ENCODE results near the gene TCF4. TPM values are rescaled to one million over a fixed set of nuclear protein-coding genes. Genes with fewer than 3 reads are reported as not detected.

TCF4 gene
- total and polyA plus RNA-seq, 2 of the 13 experiments (the other 11 are each of a cell fraction or from before 2014, with no cell fraction given), result not detected

DNA sequence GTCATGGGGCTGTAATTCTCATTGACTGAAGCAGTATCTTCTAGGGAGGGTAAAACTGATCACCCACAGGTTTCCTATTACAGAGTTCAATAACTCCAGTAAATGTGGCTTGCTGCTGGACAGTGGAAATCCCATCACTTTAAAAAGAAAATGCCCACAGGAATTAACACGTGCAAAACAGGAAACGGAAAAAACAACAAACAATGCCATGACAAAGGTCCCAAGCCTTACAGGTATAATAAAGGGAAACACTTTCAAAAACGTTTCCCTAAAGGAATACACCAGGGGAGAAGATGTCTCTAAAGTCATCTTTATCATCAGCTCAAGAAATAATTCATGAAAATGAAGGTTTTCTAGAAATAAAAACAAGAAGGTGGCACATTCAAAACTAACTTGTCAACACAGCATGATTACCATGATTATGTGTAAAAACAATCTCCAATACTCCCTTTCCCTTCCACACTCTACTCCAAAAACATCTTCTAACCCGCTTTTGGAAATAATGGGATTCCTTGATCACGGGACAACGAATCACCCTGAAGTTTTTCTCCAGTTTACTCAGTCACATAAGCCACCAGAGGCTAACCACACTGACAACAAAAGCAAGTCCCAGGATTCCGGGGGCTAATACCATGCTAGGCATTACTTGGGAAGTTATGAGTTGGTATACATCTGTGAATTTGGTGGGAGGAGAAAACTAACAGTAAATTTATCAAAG is 167.9 kb downstream of the TCF4 start:
- in situ Hi-C loops (cut with HindIII; ENCODE audit: extremely low pct_ligation_motif_present, low pct_unique_long_range_greater_than_20kb) (loop anchor here (5.0 kb wide), 1 partner anchor 1157 kb away; no protein-coding TSS in a partner anchor), intact Hi-C loops (cut with micrococcal nuclease; ENCODE audit: unreplicated experiment) (no loop called here)
- Histone ChIP-seq H3K79me2 (ENCODE audit: insufficient read depth, low read length) (no peaks in the 10 kb centered on the region), H3K4me1 (ENCODE audit: insufficient read depth, low read length) (no peaks in the 10 kb centered on the region), H3K27ac (ENCODE audit: extremely low read length, insufficient read depth, low read length) (no peak overlapping the region), H3K9me3 (ENCODE audit: low read length) (no peaks in the 10 kb centered on the region), H2AFZ (ENCODE audit: low read length) (no peak overlapping the region), H3K9ac (ENCODE audit: insufficient read depth, low read depth, low read length) (no peak overlapping the region), H3K36me3 (replicated peaks in 1 of 2; ENCODE audit: control insufficient read depth in 1 of 2, insufficient read depth in 2 of 2, low read length in 2 of 2) (no peaks in the 10 kb centered on the region), H3K4me3 (replicated peaks in 1 of 3; ENCODE audit: insufficient read depth in 1 of 3, low read depth in 2 of 3, low read length in 3 of 3) (no peak overlapping the region), H4K20me1 (ENCODE audit: insufficient read depth, low read length) (no peaks in the 10 kb centered on the region), H3K4me2 (ENCODE audit: low read depth, low read length) (no peak overlapping the region), H3K27me3 (ENCODE audit: control insufficient read depth in 1 of 2, insufficient read depth in 2 of 2, low read length in 2 of 2) (no peaks in the 10 kb centered on the region)
- CTCF ChIA-PET (ENCODE audit: low intra/inter-chr PET ratio, low total read pairs), result no interaction called here
- POLR2A ChIA-PET, result no interaction called here
- no TSS peak for BruUV-seq (replicated peaks)
- FAIRE-seq (no peak), ATAC-seq (no peak), DNase-seq (ENCODE audit: low spot score) (no peak)
- TF ChIP-seq ZNF737 (CRISPR knock-in tag; IDR thresholded peaks at IDR 0.05; ENCODE audit: borderline replicate concordance) (no peak), ZNF326 (CRISPR knock-in tag; IDR thresholded peaks at IDR 0.05; ENCODE audit: borderline replicate concordance) (no peak), RARG (CRISPR knock-in tag; IDR thresholded peaks at IDR 0.05; ENCODE audit: low read depth) (no peak), PCBP1 (IDR thresholded peaks at IDR 0.05; ENCODE audit: borderline replicate concordance, low read depth, low read length) (no peak), ZNF496 (CRISPR knock-in tag; IDR thresholded peaks at IDR 0.05; ENCODE audit: insufficient replicate concordance) (no peak), TP53 (CRISPR knock-in tag; conservative IDR thresholded peaks at IDR 0.05) (no peak), ZNF121 (CRISPR knock-in tag; IDR thresholded peaks at IDR 0.05) (no peak), ZNF484 (CRISPR knock-in tag; IDR thresholded peaks at IDR 0.05; ENCODE audit: borderline replicate concordance, low read depth) (no peak), ZFP36L1 (CRISPR knock-in tag; IDR thresholded peaks at IDR 0.05) (no peak), MED1 (CRISPR knock-in tag; IDR thresholded peaks at IDR 0.05) (no peak)
- TF ChIP-seq, protein P1, sequence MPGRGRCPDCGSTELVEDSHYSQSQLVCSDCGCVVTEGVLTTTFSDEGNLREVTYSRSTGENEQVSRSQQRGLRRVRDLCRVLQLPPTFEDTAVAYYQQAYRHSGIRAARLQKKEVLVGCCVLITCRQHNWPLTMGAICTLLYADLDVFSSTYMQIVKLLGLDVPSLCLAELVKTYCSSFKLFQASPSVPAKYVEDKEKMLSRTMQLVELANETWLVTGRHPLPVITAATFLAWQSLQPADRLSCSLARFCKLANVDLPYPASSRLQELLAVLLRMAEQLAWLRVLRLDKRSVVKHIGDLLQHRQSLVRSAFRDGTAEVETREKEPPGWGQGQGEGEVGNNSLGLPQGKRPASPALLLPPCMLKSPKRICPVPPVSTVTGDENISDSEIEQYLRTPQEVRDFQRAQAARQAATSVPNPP (CRISPR knock-in tag; IDR thresholded peaks at IDR 0.05), result no peak
- TF ChIP-seq, protein P2, sequence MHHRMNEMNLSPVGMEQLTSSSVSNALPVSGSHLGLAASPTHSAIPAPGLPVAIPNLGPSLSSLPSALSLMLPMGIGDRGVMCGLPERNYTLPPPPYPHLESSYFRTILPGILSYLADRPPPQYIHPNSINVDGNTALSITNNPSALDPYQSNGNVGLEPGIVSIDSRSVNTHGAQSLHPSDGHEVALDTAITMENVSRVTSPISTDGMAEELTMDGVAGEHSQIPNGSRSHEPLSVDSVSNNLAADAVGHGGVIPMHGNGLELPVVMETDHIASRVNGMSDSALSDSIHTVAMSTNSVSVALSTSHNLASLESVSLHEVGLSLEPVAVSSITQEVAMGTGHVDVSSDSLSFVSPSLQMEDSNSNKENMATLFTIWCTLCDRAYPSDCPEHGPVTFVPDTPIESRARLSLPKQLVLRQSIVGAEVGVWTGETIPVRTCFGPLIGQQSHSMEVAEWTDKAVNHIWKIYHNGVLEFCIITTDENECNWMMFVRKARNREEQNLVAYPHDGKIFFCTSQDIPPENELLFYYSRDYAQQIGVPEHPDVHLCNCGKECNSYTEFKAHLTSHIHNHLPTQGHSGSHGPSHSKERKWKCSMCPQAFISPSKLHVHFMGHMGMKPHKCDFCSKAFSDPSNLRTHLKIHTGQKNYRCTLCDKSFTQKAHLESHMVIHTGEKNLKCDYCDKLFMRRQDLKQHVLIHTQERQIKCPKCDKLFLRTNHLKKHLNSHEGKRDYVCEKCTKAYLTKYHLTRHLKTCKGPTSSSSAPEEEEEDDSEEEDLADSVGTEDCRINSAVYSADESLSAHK (CRISPR knock-in tag; IDR thresholded peaks at IDR 0.05; ENCODE audit: borderline replicate concordance), result no peak
- TF ChIP-seq, protein P3, sequence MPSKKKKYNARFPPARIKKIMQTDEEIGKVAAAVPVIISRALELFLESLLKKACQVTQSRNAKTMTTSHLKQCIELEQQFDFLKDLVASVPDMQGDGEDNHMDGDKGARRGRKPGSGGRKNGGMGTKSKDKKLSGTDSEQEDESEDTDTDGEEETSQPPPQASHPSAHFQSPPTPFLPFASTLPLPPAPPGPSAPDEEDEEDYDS (CRISPR knock-in tag; IDR thresholded peaks at IDR 0.05), result no peak
- TF ChIP-seq, protein P4, sequence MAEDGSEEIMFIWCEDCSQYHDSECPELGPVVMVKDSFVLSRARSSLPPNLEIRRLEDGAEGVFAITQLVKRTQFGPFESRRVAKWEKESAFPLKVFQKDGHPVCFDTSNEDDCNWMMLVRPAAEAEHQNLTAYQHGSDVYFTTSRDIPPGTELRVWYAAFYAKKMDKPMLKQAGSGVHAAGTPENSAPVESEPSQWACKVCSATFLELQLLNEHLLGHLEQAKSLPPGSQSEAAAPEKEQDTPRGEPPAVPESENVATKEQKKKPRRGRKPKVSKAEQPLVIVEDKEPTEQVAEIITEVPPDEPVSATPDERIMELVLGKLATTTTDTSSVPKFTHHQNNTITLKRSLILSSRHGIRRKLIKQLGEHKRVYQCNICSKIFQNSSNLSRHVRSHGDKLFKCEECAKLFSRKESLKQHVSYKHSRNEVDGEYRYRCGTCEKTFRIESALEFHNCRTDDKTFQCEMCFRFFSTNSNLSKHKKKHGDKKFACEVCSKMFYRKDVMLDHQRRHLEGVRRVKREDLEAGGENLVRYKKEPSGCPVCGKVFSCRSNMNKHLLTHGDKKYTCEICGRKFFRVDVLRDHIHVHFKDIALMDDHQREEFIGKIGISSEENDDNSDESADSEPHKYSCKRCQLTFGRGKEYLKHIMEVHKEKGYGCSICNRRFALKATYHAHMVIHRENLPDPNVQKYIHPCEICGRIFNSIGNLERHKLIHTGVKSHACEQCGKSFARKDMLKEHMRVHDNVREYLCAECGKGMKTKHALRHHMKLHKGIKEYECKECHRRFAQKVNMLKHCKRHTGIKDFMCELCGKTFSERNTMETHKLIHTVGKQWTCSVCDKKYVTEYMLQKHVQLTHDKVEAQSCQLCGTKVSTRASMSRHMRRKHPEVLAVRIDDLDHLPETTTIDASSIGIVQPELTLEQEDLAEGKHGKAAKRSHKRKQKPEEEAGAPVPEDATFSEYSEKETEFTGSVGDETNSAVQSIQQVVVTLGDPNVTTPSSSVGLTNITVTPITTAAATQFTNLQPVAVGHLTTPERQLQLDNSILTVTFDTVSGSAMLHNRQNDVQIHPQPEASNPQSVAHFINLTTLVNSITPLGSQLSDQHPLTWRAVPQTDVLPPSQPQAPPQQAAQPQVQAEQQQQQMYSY (CRISPR knock-in tag; IDR thresholded peaks at IDR 0.05), result no peak
- WGBS (ENCODE audit: low lambda C conversion rate), result 2% methylated on average over 7 of the region's 7 CpGs

Measured in HepG2 (cell line).